ENCODE measurements around the gene ARHGDIG.
"Not testable (repeated sequence)": the region's sequence is repeated elsewhere in the genome, so short reads cannot be mapped to it uniquely, and the experiment has no call there.

ARHGDIG gene

GRCh38 chr16:280552-280951 lies at the start of gene ARHGDIG:
Gene ARHGDIG, plus strand, starts transcription at chr16:280591. Its CDS starts 90 bp downstream, at chr16:280681.
- DNase-seq = no peak

DNA sequence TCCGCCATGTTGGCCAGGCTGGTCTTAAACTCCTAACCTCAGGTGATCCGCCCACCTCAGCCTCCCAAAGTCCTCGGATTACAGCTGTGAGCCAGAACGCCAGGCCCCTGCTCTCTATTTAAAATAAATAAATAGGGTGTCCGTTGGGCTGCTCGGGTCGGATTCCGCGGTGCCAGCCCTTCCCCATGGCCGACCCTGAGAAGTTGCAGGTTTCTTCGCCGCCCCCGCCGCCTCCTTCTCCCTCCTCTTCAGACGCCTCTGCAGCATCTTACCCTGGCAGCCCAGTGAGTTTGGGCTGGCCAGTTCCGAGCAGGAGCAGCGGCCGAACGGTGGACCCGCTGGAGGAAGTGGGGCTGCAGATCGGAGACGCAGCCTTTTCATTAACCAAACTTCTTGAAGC lies 49.4 kb upstream of the ARHGDIG start:
- no peak for DNase-seq

DNA sequence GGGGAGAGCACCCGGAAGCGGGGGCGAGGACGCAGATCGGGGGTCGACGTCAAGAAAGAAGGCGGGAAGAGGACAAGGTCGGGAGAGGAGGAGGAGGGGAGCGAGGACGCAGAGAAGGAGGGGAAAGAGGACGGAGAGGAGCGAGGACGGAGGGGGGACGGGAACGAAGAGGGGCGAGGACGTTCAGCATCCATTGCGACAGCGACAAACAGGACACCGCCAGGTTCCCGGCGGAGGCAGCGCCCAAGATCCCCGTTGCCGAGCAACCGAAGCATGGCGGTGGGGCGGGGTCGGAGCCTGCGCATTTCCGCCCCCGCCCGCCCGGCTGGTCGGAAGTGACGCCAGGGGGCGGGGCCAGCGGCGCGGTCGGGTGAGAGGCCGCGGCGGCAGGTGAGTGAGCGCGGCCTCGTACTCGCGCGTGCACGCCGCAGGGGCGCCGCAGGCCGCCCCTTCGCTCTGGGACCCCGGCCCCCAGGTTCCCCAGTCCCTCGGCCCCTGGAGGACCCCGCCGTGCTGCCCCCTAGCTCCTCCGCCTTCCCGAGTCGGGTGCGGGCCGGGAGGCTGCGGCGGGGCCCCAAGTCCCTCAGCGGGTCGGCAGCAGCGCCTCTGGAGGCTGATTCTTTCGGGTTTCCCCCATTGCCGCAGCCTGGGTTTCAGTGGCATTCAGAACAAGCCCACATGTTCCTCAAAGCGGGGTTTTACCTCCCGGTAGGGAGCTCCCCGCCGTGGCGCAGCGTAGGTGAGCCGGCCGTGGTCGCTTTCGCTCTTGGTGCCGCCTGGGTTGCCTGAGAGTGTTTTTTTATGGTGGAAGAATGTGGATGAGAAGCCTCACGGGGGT lies 45.7 kb upstream of the ARHGDIG start, which contains the start of gene FAM234A:
Gene FAM234A (plus strand): TSS at position 354 of the 838 bp plus-strand sequence. CDS start 19,593 bp downstream, outside the sequence.
- DNase-seq = peak; percentile 96

DNA sequence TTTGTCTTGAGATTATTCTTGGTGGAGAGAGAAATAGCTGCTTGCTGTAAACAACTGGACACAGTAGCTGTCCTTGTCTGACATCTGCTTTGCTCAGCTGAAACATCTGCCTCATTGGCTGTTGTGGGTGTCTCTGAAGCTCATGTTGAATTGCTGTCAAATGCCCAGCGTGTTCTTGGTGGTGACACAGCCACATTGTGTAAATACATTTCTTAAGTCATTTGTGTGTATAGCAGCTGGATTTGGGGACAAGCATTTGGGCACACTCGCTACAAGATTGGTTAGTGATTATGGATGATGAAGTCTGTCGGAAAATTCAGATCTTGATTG lies 40.5 kb upstream of the ARHGDIG start:
- DNase-seq = no peak

DNA sequence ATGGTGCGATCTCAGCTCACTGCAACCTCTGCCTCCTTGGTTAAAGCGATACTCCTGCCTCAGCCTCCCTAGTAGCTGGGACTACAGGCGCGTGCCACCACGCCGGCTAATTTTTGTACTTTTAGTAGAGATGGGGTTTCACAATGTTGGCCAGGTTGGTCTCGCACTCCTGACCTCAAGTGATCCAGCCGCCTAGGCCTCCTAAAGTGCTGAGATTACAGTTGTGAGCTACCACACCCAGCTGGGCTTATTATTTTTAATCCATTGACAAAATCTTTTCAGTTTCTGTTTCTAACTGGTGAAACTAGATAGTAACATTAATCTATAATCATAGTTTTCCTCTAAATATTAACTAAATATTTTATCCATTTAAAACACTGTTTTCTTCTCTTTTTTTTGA lies 39.8 kb upstream of the ARHGDIG start:
- no peak for DNase-seq

GRCh38 chr16:242281-242680 lies 38.1 kb upstream of the ARHGDIG start:
- DNase-seq = no peak

GRCh38 chr16:243348-243747 lies 37.0 kb upstream of the ARHGDIG start:
- DNase-seq = no peak

- no peak for DNase-seq
Observed at GRCh38 chr16:245105-245504, 35.3 kb upstream of the ARHGDIG start.

- DNase-seq = no peak
Observed at GRCh38 chr16:247027-247426, 33.4 kb upstream of the ARHGDIG start.

- DNase-seq = no peak
Observed at GRCh38 chr16:249431-249830, 31.0 kb upstream of the ARHGDIG start.

DNA sequence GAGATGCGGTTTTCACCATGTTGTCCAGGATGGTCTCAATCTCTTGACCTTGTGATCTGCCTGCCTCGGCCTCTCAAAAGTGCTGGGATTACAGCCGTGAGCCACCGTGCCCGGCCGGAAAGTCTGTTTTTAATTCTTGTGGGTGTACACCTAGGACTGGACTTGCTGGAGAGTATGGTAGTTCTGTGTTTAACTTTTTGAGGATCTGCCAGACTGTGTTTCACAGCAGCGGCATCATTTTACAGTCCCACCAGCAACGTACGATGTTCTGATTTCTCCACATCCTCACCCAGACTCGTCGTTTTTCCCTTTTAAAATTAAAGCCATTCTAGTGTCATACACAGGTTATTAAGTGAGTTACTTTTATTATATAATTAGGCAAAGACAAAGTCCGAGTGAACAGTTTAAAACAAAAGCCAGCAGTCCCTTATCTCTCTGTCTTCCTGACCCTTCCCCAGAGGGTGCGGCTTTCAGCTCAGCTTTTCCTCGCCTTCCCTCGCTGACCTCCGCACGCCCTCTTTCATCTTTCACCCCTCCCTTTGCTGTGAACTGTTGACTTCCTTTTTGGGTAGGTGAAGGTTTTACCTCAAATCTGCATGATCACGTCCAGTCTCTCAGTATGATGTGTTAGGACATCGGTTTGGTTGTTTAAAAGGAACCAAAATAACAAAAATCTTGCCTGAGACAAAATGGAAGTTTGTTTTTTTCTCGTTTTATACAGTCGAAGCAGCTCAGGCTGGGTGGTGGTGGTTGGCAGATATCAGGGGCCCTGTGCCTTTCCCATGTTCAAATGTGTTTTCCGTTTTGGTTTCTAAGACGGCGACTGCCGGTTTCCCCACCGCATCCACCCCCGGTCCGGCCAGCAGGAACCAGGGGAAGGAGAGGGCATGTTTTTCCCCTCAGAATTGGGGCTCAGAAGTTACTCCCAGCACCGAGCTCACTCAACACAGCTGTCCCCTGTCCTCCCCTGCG lies 27.7 kb upstream of the ARHGDIG start:
- DNase-seq = no peak

- DNase-seq = no peak
Observed at GRCh38 chr16:253833-254232, 26.6 kb upstream of the ARHGDIG start.

DNA sequence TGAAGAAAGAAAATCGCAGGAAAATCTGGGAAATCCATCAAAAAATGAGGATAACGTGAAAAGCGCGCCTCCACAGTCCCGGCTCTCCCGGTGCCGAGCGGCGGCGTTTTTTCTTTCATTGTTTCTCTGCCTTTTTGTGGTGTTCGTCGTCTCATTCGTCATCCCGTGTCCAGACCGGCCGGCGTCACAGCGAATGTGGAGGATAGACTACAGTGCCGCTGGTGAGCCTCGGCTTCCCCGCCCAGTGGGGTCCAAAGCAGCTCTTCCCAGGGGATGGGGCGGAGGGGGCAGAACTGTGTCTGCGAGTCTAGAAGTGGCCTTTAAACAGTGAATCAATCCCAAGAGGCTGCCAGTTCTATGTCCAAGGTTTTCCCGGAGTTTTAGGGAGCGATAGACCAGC lies 25.9 kb upstream of the ARHGDIG start:
- DNase-seq = no peak

- DNase-seq = no peak
Observed at GRCh38 chr16:255183-255582, 25.2 kb upstream of the ARHGDIG start.

DNA sequence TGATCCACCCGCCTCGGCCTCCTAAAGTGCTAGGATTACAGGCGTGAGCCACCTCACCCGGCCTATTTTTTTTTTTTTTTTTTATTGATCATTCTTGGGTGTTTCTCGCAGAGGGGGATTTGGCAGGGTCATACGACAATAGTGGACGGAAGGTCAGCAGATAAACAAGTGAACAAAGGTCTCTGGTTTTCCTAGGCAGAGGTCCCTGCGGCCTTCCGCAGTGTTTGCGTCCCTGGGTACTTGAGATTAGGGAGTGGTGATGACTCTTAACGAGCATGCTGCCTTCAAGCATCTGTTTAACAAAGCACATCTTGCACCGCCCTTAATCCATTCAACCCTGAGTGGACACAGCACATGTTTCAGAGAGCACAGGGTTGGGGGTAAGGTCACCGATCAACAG lies 22.3 kb upstream of the ARHGDIG start:
- not testable (repeated sequence) for DNase-seq

DNA sequence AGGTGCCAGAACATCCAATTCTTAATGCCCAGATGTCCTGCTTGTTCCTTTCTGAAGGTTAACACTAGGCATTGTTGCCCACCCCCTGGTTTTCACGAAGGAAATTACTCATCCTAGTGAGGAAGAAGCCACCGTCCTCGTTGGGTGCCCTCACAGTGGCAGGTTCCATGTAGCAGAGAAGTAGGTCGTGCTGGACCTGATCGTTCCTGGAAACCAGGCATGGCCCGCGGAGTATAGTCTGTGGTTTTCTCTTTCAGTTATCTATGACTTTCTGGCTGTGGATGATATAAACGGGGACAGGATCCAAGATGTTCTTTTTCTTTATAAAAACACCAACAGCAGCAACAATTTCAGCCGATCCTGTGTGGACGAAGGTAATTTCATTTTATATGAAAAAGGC lies 21.2 kb upstream of the ARHGDIG start:
- no peak for DNase-seq

DNA sequence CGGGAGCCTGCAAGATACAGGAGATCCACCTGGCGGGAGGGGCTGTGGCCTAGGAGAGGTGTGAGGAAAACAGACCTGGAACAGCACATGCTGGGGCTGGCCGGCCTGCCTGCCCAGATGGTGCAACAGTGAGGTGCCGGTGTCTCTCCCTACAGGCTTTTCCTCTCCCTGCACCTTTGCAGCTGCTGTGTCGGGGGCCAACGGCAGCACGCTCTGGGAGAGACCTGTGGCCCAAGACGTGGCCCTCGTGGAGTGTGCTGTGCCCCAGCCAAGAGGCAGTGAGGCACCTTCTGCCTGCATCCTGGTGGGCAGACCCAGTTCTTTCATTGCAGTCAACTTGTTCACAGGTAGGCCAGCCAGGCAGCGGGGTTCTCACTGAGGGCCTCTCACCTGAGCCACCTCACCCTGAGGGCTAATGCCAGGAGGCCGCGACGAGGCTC lies 20.6 kb upstream of the ARHGDIG start:
- no peak for DNase-seq

DNA sequence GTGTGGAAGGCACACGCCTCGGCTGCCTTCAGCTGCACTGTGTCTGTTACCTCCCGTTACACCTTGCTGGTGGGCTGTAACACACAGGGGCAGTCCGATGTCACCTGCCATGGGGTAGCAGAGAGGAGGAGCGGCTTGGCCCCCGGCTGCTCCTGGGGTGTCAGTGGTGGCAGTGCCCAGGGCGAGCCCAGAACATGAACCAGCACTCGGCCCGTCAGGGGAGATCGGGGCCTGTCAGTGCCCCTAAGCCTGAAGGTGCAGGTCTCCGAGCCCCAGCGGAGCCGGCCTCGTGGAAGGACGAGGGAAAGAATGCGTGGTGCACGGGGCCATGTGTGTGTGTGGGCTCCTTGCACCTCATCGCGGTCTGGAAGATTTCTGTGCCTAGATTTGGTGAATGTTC lies 20.1 kb upstream of the ARHGDIG start:
- DNase-seq = no peak

DNA sequence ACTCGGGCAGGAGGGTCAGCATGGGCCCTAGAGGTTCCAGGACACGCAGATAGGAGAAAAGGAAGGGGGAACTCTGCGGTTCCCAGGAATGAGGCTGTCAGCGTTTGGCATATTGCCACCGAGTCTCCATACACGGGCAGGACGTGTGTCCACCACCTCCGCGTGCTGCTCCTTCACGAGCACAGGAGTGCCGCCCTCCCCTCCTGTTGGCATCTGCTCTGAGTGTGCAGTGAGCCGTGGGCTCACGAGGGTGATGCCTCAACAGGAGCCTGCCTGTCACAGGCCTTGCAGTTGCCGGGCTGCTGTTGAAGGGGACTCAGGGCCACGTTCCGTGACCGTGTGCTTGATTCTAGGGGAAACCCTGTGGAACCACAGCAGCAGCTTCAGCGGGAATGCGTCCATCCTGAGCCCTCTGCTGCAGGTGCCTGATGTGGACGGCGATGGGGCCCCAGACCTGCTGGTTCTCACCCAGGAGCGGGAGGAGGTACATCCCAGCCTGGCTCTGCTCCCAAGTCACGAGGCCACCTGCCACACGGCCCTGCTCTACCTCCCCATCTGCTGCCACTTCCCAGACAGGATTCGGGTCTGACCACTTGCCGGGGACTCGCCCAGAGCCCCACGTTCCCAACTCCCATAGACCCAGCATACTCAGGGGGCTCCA lies 19.2 kb upstream of the ARHGDIG start:
- no peak for DNase-seq

DNA sequence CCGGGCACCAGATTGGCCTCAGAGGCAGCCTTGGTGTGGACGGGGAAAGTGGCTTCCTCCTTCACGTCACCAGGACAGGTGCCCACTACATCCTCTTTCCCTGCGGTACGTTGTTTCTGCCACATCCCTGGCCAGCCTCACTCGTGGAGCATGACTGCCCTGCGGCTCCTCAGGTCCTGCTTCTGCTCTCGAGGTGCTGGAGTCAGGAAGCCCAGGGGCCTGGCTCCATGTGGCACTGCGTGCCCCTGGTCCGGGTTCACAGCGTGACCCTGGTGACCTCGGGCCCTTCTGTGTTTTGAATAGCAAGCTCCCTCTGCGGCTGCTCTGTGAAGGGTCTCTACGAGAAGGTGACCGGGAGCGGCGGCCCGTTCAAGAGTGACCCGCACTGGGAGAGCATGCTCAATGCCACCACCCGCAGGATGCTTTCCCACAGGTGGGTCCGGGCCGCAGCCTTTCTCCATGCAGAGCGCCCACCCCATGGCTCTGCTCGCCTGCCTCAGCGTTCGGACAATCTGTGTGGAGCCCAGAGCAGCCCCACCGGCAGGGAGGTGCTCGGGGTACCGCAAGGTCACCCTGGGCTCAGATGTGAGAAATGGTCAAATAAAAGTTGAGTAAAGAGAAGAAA lies 18.2 kb upstream of the ARHGDIG start:
- DNase-seq = no peak

GRCh38 chr16:263182-263774 lies 17.1 kb upstream of the ARHGDIG start:
- DNase-seq = no peak

DNA sequence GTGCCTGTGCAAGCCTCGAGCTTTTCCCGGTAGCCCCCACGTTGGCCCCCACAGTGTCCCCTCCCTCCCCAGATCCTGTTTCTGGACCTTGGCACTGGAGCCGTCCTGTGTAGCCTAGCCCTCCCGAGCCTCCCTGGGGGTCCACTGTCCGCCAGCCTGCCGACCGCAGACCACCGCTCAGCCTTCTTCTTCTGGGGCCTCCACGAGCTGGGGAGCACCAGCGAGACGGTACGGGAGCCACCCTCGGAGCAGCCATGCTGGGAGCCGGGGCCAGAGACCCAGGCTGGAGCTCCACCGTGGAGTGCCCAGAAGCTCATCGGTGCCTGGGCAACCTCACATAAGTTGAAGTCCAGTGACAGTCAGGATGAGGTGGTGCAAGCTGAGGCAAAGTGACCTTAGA lies 16.4 kb upstream of the ARHGDIG start:
- DNase-seq = no peak
